GM08714 (cell line): ENCODE results near the gene MORC4.

Experiments used
- H3K4me3 ChIP-seq: fragments of 200-500 bp; sonication (Bioruptor generic); 2 replicates; pipeline ENCODE4 v1.5.1; 2014; ENCODE audit warnings: mild to moderate bottlenecking, low read length, inconsistent platforms
- ZNF274 ChIP-seq: IDR thresholded peaks from 2 replicates; pipeline ENCODE4 v1.6.1; 2012; ENCODE audit warnings: mild to moderate bottlenecking, low read depth, low read length

Gene MORC4

GRCh38 chrX:106905064-106905708 is 94.8 kb downstream of the MORC4 start:
- H3K4me3 ChIP-seq: no peak overlapping the region
- TF ChIP-seq ZNF274: no peak

DNA sequence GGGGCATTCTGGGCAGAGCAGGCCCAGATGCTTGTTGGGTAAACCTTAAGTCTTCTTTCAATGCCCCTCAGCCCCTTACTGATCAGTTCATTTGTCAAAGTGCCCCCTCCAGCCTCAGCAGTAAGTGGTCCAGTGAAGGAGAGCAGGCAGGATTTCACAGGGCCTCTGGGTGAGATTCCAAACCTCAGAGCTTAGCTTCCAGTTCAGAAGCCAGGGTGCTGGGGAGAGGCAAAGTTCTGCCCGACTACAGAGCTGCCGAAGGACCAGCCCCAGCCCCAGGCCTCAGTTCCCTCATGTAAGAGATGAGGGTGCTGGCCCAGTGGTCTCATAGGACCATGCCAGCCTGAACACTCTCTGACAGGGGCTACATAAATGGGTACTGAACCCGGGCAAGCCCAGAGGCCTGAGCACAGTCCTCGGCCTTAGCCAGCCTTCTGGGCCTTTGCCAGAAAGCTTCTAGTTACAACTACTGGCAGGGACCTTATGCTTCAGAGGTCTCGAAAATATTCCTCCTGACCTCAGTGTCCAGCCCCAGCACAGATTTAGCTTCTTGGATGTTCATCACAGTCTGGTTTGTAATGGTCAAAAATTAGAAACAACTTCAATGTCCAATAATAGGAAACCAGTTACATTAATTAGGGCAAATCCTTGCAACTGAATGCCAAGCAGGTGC is 96.0 kb downstream of the MORC4 start:
- no peak for TF ChIP-seq ZNF274
- H3K4me3 ChIP-seq: no peak overlapping the region

GRCh38 chrX:106903291-106903824 is 96.7 kb downstream of the MORC4 start, which contains the start of gene RIPPLY1:
TSS of gene RIPPLY1 (minus strand) at chrX:106903341. CDS start at chrX:106903287, 54 bp downstream.
- no peak for TF ChIP-seq ZNF274
- H3K4me3 ChIP-seq: no peak within 1 kb of the TSS

- no peak overlapping the region for H3K4me3 ChIP-seq
- TF ChIP-seq ZNF274: no peak
These were observed 97.3 kb downstream of the MORC4 start for GRCh38 chrX:106902684-106903083.

DNA sequence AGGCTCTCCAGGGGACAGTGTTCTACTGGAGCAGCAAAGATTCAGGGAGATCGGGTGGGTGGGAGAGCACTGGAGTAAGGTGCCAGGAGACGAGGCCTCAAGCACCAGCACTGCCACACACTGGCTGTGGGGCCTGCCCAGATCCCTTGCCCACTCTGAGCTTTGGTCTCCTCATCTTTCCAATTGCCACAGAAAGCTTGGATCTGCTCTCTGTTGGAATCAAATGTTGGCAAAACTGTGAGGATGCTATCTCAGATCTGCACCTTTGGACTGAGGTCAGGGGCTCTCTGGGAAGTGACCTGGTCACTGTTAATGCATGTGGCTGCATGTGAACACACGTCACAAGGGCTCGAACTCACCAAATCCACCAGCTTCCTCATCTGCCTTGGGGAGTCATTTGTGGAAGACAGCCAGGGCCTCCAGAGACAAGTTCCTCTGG is 98.2 kb downstream of the MORC4 start:
- no peak overlapping the region for H3K4me3 ChIP-seq
- TF ChIP-seq ZNF274: no peak

DNA sequence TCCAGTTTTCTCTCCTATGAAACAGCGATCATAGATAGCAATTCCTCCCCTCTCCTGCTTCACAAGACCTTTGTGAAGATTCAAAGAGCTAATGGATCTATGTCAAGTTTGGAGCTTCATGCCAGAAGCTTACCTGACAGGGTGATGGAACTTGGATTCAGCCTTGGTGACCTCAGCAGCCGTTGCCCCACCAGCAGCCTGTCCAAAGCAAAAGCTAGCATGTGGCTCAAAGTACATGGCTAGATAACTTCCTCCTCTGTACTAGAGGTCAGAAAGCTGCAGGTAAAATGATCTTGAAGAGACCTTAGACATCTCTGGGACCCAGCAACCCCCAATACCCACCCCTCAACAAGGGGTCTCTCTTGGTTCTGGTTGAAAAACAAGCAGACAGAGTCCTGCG is 98.7 kb downstream of the MORC4 start:
- no peak overlapping the region for H3K4me3 ChIP-seq
- no peak for TF ChIP-seq ZNF274

- no peak overlapping the region for H3K4me3 ChIP-seq
- no peak for TF ChIP-seq ZNF274
These were observed 100.2 kb downstream of the MORC4 start for GRCh38 chrX:106899841-106900240.

DNA sequence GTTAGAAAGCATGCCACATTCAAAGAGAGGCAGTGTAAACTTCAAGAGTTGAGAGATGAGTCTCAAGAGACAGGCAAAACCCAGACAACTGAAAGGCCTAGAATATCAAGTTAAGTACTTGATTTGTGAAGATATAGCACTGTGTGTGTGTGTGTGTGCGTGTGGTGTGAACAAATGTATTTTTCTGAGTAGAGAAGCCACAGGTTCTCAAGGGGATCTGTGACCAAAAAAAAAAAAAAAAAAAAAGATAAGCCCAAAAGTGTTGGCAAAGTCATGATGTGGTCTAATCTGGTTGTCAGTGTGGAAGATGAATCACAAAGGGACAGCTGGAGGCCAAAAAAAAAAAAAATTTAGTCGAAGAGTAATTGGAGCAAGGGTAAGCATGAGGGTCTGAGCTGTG is 100.7 kb downstream of the MORC4 start:
- TF ChIP-seq ZNF274: no peak
- H3K4me3 ChIP-seq: no peak overlapping the region

GRCh38 chrX:106898462-106898861 is 101.5 kb downstream of the MORC4 start:
- TF ChIP-seq ZNF274: no peak
- H3K4me3 ChIP-seq: no peak overlapping the region

GRCh38 chrX:106897259-106897658 is 102.8 kb downstream of the MORC4 start:
- no peak overlapping the region for H3K4me3 ChIP-seq
- no peak for TF ChIP-seq ZNF274

DNA sequence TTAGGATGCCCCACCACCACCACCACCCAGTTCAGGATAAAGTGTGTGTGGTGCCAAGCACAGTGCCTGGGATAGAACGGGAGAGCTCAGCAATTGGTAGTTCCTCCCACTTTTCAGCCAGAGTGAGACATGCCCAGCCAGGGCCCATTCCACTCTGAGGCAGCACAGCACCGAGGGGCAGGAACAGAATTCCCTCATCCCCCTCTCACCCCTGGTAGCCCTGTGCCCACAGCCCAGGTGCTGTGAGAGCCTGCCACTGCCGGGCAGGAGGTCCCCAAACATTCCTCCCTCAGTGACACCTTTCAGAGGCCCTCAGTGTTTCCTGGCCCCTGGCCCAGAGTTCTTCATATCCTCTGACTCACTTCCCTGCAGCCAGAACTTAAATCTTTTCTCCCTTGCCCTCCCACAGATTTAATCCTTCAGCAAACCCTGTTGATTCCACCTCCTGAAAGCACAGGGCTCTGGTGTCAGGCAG is 105.0 kb downstream of the MORC4 start:
- TF ChIP-seq ZNF274: no peak
- H3K4me3 ChIP-seq: no peak overlapping the region

GRCh38 chrX:106894392-106894909 is 105.6 kb downstream of the MORC4 start:
- no peak for TF ChIP-seq ZNF274
- H3K4me3 ChIP-seq: no peak overlapping the region

DNA sequence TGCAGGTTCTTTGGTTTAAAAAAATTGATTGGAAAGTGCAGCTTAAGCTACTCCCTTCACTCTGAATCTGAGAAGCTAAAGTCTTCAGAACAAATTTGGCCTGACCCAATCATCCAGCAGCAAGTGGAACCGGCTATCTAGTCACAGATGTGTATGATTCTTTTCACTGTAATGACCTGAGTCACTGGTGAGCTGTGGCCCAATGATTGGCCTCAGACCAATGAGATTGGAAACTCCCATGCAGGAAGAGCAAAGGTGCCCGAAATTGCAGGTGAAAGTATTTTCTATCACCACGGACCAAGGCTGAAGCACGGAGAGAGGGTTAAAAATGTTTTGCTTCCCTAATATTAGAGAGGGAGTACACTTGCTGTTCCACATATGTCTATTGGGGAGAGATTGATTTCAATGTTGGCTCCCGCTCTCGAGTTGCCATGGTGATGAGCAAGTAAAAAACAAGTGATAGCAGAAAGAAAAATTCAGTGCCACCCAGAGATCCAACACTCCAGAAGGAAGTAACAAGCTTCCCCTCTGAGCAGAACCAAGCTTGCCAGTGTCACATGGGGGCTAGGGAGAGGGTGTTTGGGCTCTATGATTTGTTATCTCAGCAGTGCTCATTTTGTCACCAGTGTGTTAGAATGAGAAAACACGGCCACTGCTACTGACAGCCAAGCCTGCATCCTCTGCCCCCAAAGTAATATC is 108.1 kb downstream of the MORC4 start:
- TF ChIP-seq ZNF274: no peak
- no peak overlapping the region for H3K4me3 ChIP-seq
